Measurements from ENCODE around the gene LPAR3.

DNA sequence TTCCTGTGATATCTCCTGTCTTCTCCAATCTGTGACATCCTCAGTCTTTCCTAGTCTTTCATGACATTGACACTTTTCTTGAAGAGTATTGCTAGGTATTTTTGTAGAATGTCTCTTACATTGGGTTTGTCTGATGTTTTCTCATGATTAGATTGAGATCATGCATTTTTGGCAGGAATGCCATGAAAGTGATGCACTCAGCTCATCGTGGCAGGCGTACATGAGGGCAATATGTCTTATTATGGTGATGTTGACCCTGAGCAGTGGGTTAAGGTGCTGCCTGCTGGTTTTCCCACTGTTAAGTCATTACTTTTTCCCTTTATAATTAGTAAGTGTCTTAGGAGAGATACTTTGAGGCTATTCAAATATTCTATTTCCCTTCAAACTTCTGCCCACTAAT, 122.5 kb downstream of the LPAR3 start:
- TF ChIP-seq, protein P1, sequence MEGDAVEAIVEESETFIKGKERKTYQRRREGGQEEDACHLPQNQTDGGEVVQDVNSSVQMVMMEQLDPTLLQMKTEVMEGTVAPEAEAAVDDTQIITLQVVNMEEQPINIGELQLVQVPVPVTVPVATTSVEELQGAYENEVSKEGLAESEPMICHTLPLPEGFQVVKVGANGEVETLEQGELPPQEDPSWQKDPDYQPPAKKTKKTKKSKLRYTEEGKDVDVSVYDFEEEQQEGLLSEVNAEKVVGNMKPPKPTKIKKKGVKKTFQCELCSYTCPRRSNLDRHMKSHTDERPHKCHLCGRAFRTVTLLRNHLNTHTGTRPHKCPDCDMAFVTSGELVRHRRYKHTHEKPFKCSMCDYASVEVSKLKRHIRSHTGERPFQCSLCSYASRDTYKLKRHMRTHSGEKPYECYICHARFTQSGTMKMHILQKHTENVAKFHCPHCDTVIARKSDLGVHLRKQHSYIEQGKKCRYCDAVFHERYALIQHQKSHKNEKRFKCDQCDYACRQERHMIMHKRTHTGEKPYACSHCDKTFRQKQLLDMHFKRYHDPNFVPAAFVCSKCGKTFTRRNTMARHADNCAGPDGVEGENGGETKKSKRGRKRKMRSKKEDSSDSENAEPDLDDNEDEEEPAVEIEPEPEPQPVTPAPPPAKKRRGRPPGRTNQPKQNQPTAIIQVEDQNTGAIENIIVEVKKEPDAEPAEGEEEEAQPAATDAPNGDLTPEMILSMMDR (IDR thresholded peaks at IDR 0.05), result no peak
- TF ChIP-seq POLR2AphosphoS5 (IDR thresholded peaks at IDR 0.05) (no peak), POLR2A (IDR thresholded peaks at IDR 0.05) (no peak)

All from transverse colon (tissue), 4 donors.